ENCODE data around the gene FRMD3.

Gene FRMD3

DNA sequence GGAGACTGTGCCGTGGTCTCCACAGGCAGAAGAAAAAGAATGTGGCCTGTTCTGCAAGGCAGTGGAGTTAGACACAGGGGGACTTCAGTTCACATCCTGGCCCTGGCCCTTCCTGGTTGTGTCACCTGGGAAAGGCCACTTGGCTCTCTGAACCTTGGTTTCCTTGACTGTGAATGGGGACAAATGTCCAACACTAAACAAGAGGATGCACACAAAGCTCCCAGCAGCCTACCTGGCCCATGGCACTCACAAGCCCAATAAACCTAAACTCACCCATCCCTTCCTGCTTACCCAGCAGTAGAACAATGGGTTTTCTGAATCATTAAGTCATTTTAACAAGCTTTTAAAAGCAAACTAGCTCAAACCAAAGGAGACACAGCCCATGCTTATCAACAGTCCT, 103.9 kb downstream of the FRMD3 start:
- no peak for DNase-seq (ENCODE audit: low read depth in 2 of 3, low spot score in 2 of 3)

DNA sequence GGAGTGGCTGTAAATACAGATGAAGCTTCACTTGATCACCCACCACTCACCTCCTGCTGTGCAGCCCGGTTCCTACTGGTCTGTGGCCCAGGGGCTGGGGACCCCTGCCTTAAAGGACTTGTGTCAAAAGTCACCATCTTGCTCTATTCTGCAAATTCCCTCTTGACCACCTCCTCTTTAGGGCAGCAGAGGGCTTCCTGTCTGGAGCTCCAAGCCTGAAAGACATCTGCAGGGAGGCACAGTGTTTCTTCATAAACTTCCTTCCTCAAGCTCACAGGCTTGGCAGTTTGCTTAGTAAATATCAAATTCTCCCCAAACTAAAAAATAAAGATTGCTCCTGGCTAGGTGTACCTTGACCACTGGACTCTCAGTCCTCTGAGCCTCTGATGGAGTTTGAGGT, 104.4 kb downstream of the FRMD3 start:
- DNase-seq (ENCODE audit: low read depth in 2 of 3, low spot score in 2 of 3) = no peak

DNA sequence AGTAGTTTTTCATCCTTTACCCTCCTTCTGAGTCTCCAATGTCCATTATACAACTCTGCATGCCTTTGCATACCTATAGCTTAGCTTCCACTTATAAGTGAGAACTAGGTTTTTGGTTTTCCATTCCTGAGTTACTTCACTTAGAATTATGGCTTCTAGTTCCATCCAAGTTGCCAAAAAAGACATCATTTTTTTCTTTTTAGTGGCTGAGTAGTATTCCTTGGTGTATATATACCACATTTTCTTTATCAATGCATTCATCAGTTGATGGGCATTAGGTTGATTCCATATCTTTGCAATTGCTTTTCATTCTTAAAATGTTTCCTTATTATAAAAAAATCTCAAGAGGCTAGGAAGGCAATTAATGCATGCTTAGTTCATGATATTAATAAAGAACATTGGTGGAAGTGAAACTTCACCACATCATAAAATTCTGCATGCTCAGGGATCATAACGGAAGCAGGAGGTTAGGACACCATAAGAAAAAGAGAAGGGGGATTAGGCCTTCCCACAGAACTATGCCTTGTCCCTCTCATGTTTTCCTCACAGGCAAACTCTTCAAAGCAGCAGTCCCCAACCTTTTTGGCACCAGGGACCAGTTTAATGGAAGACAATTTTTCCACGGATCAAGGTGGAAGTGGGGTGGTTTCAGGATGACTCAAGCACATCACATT, 105.2 kb downstream of the FRMD3 start:
- no peak for DNase-seq (ENCODE audit: low read depth in 2 of 3, low spot score in 2 of 3)

- DNase-seq (ENCODE audit: low read depth in 2 of 3, low spot score in 2 of 3) = no peak
Observed at GRCh38 chr9:83432104-83432627, 106.0 kb downstream of the FRMD3 start.

GRCh38 chr9:83431101-83432060, 106.8 kb downstream of the FRMD3 start:
- DNase-seq (ENCODE audit: low read depth in 2 of 3, low spot score in 2 of 3) = no peak

- no peak for DNase-seq (ENCODE audit: low read depth in 2 of 3, low spot score in 2 of 3)
Observed at GRCh38 chr9:83430681-83431080, 107.5 kb downstream of the FRMD3 start.

GRCh38 chr9:83429229-83429628, 109.0 kb downstream of the FRMD3 start:
- no peak for DNase-seq (ENCODE audit: low read depth in 2 of 3, low spot score in 2 of 3)

DNA sequence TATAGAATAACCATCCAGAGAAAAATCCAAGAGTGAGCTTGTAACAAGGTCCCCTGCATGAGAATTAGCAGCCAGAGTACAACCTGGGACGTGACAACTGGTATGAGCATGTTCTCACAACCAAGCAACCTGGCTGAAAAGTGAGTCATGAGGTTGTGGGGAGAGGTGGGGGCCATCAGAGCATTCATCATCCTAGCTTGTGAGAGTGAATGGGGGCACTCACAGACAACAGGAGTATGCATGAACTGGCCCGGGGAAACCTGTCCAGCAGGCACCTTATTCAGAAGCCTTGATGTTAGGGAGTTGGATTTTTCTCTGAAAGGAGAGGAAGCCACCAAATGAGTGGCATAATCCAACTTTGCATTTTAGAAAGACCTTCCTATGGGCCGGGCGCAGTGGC, 113.0 kb downstream of the FRMD3 start:
- DNase-seq (ENCODE audit: low read depth in 2 of 3, low spot score in 2 of 3) = no peak

DNA sequence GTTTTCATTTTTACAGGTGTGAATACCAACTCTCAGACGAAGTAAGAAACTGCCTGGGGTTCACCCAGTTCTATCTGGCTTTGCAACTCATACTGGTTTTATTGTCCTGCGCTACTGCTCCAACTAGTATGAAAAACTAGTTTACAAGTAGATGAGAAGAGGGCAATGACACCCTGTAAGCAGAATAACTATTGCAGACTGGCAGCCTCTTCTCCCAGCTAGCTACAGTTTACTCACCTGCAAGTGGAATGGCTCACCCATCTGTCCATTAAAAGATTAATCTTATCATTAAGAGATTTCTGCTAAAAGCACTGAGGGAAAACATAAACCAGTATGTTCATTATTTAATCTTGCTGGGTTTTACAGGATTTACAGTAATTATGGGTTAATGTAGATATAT, 113.4 kb downstream of the FRMD3 start:
- no peak for DNase-seq (ENCODE audit: low read depth in 2 of 3, low spot score in 2 of 3)

DNA sequence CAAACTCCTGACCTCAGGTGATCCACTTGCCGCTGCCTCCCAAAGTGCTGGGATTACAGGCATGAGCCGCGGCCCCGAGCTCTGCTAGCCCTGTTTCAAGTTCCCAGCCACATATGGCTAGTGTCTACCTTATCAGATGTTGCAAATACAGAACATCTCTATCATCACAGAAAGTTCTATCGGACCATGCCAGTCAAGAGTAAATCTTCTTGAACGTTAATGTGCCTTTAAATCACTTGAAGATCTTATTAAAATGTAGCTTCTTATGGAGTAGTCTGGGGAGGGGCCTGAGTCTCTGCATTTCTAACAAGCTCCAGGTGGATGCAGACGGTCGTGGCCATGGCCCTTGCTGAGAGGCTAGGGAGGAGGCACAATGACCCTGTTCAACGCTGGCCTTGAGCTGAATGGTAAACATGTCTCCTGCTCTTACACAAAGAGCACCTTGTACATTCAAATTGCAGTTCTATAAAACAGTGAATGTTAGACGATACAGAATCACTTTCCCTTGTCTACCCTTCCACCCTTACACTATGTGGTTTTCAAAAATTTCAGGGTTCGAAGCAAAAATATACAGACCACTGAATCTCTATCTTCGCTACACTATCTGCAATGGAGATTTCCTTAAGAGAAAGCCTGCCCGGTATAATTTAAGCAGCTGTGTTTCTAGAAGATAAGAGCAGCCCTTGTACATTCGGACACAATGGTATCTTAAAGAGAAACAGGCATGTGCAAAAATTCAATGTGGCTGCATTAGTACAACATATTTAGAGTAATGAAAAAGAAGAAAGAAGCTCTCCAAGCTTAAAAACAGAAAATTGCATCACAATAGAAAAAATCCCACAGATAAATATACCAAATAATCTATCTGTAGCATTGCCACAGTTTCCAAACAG, 114.1 kb downstream of the FRMD3 start:
- DNase-seq (ENCODE audit: low read depth in 2 of 3, low spot score in 2 of 3) = no peak

GRCh38 chr9:83422527-83422926, 115.7 kb downstream of the FRMD3 start:
- DNase-seq (ENCODE audit: low read depth in 2 of 3, low spot score in 2 of 3) = no peak

DNA sequence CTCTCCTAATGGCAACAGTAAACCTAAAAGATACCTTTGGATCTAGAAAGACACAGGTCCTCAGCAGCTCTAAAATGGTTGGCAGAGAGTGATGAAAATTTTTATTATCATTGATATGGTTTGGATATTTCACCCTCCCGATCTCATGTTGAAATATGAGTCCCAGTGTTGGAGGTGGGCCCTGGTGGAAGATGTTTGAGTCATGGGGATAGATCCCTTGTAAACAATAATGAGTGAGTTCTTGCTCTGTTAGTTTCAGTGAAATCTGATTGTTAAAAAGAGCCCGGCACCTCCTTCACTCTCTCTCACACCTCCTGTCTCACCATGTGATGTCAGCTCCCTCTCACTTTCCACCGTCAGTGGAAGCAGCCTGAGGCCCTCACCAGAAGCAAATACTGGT, 117.7 kb downstream of the FRMD3 start:
- no peak for DNase-seq (ENCODE audit: low read depth in 2 of 3, low spot score in 2 of 3)

DNA sequence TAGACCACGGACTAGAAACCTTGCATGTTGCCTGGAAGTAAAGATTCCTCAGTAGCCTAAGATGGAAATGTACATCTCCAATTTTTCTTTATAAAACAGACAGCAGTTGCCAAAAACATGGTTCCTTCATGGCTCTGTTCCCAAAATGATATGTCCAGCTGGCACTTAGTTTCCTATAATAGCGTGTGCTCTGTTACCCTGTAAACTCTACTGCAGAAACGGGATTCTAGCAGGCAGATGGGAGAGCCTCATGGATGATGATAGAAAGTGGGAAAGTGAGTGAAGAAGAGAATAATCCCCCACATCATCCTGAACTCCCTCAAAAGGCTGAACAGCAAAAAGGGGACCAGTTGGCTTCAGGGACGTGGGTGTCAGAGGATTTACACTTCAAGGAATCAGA, 118.2 kb downstream of the FRMD3 start:
- no peak for DNase-seq (ENCODE audit: low read depth in 2 of 3, low spot score in 2 of 3)

DNA sequence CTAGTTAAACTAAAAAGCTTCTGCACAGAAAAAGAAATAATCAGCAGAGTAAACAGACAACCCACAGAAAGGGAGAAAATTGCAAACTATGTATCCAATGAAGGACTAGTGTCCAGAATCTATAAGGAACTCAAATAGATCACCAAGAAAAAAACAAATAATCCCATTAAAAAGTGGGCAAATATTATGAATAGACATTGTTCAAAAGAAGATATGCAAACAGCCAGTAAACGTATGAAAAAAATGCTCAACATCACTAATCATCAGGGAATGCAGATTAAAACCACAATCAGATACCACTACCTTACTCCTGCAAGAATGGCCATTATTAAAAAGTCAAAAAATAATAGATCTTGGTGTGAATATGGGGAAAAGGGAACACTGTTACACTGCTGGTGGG, 119.9 kb downstream of the FRMD3 start:
- no peak for DNase-seq (ENCODE audit: low read depth in 2 of 3, low spot score in 2 of 3)

DNA sequence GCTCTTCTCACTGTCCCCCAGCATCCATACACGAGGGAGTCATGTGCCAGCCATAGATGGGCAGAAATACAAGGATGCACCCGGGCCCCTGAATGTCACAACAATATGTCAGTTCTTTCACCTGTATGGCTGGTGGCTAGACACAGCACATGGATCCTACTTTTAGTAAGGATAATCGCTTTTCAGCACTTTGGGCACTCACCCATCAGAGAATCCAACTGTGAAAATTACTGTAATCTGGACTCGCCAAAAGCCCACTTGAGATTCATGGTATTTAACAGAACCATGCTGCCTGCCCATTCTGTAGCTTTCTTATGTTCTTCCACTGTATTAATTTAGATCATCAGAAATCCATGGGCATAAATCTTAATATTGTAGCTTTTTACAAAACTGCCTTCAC, 124.8 kb downstream of the FRMD3 start:
- DNase-seq (ENCODE audit: low read depth in 2 of 3, low spot score in 2 of 3) = no peak

- no peak for DNase-seq (ENCODE audit: low read depth in 2 of 3, low spot score in 2 of 3)
Observed at GRCh38 chr9:83410701-83411100, 127.5 kb downstream of the FRMD3 start.

DNA sequence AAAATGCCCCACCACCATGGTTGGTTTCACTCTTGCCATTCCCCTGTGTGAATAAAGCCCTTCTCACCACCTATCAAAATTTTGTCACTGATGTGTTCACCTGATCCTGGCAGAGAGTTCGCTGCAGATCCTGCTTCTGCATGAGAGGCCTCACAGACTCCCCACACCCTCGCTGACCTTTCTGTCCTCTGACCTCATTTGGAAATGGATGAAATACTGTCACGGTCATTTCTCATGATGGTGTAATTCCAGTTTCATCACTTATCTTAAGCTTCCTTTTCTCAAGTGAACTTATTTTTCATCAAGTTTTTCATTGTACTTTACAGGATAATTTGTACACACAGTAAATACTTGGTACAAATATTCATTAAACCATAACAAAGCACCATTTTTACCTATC, 131.3 kb downstream of the FRMD3 start:
- DNase-seq (ENCODE audit: low read depth in 2 of 3, low spot score in 2 of 3) = no peak

DNA sequence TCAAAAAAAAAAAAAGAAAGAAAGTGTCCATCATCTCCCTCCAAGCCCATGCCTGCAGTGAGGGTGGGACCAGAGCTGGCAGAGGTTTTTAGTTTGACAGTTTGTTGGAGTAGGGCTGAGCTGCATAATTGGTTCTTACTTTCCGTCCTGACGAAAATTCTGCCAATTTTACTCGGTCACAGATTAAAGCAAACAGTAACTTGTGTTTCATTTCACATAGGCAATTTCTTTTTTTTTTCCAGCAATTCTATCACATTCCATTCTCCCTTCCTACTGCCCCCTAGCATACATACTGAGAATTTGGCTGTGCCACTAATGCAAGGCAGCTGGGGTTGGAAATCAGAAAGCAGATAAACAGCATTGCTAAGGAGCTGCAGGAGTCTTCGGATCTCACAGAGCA, 132.4 kb downstream of the FRMD3 start:
- DNase-seq (ENCODE audit: low read depth in 2 of 3, low spot score in 2 of 3) = no peak

DNA sequence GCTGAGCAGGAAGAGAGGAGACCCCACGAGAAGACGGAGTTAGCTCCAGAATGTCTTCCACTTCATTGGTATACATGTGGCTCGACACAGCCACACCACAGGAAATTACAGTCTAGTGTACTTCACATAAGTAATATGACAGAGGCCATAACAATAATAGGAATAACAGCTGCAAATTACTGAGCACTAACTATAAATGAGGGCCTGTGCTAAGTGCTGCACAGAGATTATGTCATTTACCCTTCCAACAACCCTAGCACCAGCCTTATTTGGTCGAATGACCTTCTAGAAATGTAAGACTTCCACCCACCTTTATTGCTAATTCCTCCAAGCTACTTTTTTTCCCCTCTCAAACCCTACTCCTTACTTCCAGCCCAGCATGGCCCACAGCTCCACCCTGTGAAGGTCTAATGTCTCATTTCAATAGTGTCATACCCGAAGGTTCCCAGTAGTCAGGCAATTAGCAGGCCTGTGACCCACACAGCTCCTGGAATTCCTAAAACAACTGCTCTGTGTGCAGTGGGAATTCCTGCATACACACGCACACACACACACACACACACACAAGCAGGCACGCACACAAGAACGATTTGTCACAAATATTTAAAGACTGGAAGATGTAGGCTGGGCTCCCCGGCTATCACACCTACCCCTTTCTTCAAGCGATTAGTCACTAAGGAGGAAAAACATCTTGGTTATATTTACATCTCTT, 134.5 kb downstream of the FRMD3 start:
- DNase-seq (ENCODE audit: low read depth in 2 of 3, low spot score in 2 of 3) = no peak

GRCh38 chr9:83401328-83401900, 136.8 kb downstream of the FRMD3 start:
- DNase-seq (ENCODE audit: low read depth in 2 of 3, low spot score in 2 of 3) = no peak
